Loucy (cell line): ENCODE measurements around the gene FRMD1.

Source experiments
- EZH2phosphoT487 ChIP-seq: fragments of 200-600 bp; IDR thresholded peaks from 2 replicates; pipeline ENCODE4 v1.6.1; 2018; ENCODE audit warnings: antibody characterized with exemption, mild to moderate bottlenecking, moderate library complexity, borderline replicate concordance
- TF ChIP-seq, protein P1 (sequence below): fragments of 200-600 bp; sonication (generic); conservative IDR thresholded peaks from 2 replicates; pipeline ENCODE4 v1.5.1; 2014; ENCODE audit warnings: mild to moderate bottlenecking, antibody characterized with exemption, low read length

DNA sequence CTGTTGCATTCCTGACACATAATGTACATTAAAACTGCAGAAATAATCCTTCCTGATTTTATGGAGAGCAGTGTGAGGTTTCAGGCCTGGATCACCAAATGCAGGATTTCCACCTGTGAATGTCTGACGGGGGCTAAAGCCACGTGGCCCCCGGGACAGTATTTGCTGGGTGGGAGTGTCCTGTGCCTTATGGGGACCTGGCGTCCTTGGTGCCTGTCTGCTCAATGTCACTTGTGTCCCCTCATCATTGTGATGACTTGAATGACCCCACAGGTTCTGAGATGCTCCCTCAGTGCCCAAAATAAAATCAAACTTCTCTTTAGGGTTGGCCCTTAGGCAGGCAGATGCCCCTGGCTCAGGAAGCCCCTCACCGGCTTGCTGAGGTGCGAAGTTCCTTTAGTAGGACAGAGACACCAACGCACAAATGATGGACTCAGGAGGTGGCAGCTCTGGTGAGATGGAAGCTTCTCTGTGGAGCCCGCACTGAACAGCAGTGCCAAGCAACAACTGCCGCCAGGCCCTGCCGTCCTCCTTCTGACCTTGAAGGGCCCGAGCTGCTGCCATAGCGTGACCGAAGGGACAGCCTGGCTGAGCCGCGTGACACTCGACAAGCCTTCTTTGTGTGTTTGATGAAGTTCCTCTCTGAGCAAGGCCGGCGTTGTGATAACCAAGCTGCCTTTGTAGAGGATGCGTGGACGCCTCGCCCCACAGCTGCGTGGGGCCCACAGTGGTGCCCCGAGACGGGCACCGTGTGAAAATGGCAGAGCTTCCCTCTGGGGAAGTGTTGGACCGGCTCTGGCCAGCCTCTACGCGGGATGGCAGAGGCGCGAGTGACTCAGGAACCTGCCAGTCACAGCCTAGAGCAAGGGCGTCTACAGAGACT is 30.9 kb downstream of the FRMD1 start:
- TF ChIP-seq, protein P1, sequence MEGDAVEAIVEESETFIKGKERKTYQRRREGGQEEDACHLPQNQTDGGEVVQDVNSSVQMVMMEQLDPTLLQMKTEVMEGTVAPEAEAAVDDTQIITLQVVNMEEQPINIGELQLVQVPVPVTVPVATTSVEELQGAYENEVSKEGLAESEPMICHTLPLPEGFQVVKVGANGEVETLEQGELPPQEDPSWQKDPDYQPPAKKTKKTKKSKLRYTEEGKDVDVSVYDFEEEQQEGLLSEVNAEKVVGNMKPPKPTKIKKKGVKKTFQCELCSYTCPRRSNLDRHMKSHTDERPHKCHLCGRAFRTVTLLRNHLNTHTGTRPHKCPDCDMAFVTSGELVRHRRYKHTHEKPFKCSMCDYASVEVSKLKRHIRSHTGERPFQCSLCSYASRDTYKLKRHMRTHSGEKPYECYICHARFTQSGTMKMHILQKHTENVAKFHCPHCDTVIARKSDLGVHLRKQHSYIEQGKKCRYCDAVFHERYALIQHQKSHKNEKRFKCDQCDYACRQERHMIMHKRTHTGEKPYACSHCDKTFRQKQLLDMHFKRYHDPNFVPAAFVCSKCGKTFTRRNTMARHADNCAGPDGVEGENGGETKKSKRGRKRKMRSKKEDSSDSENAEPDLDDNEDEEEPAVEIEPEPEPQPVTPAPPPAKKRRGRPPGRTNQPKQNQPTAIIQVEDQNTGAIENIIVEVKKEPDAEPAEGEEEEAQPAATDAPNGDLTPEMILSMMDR: no peak
- no peak for TF ChIP-seq EZH2phosphoT487
